Fibroblast of the aortic adventitia (primary cell): ENCODE results near the gene NFATC1. TPM values are rescaled to one million over a fixed set of nuclear protein-coding genes. Genes with fewer than 3 reads are reported as not detected.

Source experiments
- DNase-seq: peaks from one replicate; pipeline ENCODE4 v3.0.0-alpha.2; 2010; ENCODE audit warnings: low read depth
- H3K4me3 ChIP-seq: 2 replicates; pipeline ENCODE4 v1.5.1; 2011; ENCODE audit warnings: low read depth, mild to moderate bottlenecking, control low read depth, low read length, moderate library complexity
- CTCF ChIP-seq: IDR thresholded peaks from 2 replicates; pipeline ENCODE4 v1.5.1; 2011; ENCODE audit warnings: mild to moderate bottlenecking, low read length, control low read depth, inconsistent platforms; ENCODE audit not compliant: insufficient read depth
- total RNA-seq: library from RNA; depleted of rRNA; stranded (reverse); fragments of >200 nt; gene quantifications from 2 replicates; pipeline ENCODE4 v1.2.3, GENCODE V29; 2012; ENCODE audit warnings: low replicate concordance

Gene NFATC1
- total RNA-seq, 1 donor = 3.0 TPM

- no peak for DNase-seq
- TF ChIP-seq CTCF = no peak
- H3K4me3 ChIP-seq = no peak overlapping the region
Observed at GRCh38 chr18:79552140-79552631, 156.5 kb downstream of the NFATC1 start.

- H3K4me3 ChIP-seq = no peak overlapping the region
- DNase-seq = no peak
- TF ChIP-seq CTCF = no peak
Observed at GRCh38 chr18:79552696-79553095, 157.0 kb downstream of the NFATC1 start.

- no peak overlapping the region for H3K4me3 ChIP-seq
- no peak for TF ChIP-seq CTCF
- DNase-seq = no peak
Observed at GRCh38 chr18:79553154-79553553, 157.4 kb downstream of the NFATC1 start.

GRCh38 chr18:79553696-79554095 is 158.0 kb downstream of the NFATC1 start:
- DNase-seq = no peak
- no peak for TF ChIP-seq CTCF
- H3K4me3 ChIP-seq = no peak overlapping the region

GRCh38 chr18:79554321-79554720 is 158.6 kb downstream of the NFATC1 start:
- TF ChIP-seq CTCF = no peak
- no peak for DNase-seq
- H3K4me3 ChIP-seq = no peak overlapping the region

GRCh38 chr18:79554945-79555645 is 159.4 kb downstream of the NFATC1 start:
- no peak for DNase-seq
- no peak overlapping the region for H3K4me3 ChIP-seq
- no peak for TF ChIP-seq CTCF

GRCh38 chr18:79555885-79556284 is 160.2 kb downstream of the NFATC1 start:
- TF ChIP-seq CTCF = no peak
- no peak overlapping the region for H3K4me3 ChIP-seq
- no peak for DNase-seq
